HG03457 (cell line): ENCODE results near the gene AGRN.
"Not testable (repeated sequence)": the region's sequence is repeated elsewhere in the genome, so short reads cannot be mapped to it uniquely, and the experiment has no call there.

ENCODE experiments used
- ATAC-seq: cut with Tn5 transposase; IDR thresholded peaks from one replicate; pipeline ENCODE4 v1.9.1; 2021; ENCODE audit warnings: moderate number of reproducible peaks; ENCODE audit not compliant: unreplicated experiment

The AGRN gene

DNA sequence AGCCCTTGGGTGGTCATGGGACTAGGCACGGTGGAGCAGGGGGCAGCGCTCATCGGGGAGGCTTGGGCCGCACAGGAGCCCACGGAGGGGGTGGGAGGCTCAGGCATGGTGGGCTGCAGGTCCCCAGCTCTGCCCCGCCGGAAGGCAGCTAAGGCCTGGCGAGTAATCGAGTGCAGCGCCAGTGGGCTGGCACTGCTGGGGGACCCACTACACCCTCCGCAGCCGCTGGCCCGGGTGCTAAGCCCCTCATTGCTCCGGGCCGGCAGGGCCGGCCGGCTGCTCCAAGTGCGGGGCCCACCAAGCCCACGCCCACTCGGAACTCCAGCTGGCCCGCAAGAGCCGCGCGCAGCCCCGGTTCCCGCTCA, 1.6 kb upstream of the AGRN start:
- not testable (repeated sequence) for ATAC-seq

DNA sequence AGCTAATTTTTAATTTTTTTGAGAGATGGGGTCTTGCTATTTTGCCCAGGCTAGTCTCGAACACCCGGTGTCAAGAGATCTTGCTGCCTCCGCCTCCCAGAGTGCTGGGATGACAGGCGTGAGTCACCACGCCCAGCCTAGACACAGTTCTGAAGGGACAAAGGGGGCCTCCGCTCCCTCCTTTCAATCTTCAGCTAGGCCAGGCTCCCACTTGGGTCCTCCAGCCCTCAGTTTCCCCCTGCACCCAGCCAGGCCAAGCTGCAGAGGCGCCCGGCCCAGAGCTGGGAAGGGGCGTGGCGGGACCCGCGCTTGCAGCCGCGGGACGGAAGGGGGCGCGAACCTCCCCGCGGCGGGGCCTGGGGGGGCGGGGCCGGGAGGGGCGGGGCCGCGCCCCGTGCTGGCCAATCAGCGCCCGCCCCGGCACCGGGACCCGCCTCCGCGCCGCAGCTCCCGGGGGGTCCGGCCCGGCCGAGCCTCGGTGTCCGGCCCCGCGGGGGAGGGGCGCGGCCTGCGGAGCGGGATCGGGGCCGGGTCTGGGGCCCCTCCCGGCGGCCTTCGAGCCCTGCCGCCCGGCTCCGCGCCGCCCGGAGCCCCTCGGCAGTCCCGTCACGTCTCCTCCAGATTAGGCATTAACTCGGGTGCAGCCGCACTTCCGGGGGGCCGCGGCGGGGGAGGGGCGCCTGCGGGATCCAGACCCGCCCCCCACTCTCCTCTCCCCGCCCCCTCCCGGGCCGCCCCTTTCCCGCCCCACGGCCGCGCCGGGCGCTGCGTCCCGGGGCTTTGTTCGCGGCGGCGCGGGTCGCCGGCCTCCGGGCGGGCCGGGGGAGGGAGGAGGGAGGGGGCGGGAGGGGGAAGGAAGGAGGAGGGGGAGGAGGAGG, 559 bp upstream of the AGRN start:
- peak; percentile 43 for ATAC-seq

DNA sequence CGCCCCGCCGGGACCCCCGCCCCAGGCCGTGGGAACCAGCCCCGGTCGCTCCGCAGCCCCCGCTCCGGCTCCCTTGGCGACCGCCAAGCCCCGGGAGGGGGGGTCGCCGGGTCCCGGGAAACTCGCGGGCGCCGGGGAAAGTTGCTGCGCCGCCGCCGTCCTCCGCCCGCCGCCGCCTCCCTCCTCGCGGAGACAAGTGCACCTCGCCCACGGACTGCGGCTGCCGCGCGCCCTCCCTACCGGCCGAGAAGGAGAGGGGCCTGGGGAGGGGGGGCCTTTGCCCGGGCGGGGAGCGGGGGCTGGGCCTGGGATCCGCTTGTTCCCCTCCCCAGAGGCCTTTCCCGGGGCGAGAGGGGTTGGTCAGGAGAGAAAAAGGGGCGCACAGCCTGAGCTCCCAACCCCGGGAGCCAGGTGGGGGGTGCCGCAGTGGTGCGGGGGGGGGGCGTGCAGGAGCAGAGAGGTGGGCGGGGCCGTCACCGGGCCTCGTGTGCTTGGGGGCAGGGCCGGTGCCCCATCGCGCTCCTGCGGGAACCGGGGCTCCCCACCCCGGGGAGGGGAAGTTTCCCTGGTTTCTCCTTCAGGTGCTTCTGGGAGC, 592 bp downstream of the AGRN start:
- ATAC-seq, result peak; percentile 10

DNA sequence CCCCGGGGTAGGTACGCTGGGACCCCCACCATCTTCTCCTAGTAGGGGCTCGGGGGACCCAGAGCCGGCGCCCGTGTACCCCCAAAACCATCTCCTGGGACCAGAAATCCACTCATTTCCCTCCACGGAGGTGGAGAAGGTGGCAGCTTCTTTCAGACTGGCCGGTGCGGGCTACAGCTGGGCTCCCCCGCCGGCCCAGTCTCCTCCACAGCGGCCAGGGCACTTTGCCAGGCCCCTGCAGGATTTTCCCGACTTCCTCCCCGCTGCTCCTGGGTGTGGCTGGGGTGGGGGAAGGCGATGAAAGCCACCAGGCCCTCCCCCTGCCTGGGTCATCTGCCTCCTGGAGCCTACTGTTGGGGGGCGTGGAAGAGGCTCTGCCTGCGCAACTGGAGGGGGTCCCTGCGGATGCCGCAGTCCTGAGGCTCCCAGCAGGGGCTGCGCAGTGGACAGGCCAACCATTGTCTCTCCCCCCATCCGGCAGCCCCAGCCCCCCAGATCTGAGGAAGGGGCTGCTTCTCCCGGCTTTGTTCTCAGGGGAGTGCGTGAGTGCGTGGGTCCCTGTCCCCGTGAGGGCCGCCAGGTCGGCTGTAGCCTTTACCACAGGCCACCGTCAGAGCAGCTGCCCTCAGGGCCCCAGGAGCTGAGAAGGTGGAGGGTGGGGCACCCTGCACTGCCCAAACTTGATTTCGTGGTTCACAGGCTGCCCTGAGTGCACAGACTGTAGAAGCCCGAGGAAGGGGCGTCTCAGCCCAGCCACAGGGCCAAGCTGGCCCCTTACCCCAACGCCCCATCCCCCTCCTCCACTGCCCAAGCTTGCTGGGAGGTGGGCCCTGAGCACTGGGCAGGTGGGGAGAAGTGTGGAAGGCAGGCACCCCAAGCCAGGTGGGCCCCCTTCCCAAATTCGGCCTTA, 1.3 kb downstream of the AGRN start:
- no peak for ATAC-seq

DNA sequence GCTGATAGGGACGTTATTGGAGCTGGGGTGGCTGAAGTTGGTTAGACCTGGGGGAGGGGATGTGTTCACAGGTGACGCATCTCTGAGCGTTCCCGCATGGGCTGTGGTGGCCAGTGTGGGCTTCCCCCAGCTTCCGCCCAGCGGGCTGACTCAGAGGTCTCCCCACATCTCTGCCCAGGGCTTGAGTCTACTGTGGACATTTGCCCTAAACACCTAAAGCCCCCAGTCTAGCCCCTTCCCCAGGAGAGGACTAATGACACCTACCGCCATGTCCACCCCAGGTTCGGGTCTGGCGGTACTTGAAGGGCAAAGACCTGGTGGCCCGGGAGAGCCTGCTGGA, 2.0 kb downstream of the AGRN start:
- no peak for ATAC-seq

DNA sequence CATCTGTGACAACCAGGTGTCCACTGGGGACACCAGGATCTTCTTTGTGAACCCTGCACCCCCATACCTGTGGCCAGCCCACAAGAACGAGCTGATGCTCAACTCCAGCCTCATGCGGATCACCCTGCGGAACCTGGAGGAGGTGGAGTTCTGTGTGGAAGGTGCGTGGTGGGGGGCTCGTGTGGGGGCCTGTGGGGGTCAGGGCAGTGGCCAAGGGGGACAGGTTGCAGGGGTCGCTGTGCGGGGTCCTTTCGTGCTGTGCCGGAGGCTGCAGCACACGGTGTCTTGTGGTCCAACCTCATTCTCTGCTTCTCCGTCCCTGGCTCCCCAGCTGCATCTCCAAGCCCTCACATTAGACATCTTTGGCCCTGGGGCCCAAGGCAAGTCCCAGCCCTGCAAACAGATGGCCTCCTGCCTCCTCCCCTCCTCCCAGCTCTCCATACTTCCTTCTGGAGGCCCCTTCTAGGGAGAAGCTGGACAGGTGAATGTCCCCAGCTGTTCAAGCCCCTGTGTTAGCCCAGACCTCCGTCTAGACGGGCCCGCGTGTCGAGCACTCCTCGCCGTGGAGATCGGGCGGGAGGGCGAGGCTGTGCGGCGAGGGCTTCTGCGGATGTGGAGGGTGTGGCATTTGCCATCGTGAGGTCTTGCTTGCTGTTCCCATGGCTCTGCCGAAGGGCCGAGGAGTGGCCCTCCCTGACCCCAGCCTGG, 2.5 kb downstream of the AGRN start:
- ATAC-seq, result no peak

DNA sequence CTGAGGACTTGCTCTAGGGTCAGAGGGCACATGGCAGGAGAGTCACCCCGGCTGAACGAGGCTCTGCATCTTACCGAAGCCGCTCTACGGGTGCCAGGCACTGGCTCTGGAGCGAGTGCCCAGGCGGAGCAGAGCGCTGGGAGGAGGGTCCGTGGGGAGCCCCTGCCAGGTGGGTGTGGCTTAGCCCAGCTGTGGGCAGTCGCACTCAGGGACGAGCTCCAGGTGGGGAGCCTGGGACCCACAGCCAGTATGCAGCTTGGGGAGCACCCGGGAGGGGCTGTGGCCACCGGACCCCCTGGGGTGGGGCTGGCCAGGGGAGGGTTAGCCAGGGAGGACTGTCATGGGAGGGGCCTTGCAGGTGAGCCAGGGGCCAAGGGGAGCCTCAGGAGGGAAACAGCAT, 3.8 kb downstream of the AGRN start:
- ATAC-seq, result no peak

DNA sequence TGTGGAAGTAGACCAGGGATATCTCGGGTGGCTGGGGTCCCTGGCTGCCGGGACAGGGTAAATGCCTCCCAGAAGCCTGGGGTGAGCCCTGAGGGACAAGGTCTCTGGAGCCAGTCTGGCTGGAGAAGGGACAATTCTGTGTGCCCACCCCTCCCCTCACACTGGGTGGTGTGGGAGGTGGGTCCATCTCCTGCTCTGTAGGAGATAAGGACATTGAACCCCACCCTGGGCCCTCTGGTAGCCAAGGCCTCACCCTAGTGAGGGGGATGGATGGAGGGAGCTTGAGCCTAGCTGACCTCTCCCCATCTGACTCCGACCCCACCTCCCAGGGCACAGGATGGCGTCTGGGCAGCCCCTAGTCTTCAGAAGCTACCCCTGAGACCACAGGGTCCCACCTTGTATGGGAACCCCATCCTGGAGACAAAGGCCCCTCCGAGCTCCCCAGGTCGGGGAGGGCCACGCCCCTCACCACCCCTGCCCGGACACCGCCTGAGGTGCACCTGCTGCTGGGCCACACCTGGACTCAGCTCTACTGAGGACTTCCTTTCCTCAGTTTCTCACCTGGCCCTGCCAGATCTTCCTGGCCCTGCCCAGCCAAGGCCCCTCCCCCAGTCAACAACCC, 4.3 kb downstream of the AGRN start:
- no peak for ATAC-seq

DNA sequence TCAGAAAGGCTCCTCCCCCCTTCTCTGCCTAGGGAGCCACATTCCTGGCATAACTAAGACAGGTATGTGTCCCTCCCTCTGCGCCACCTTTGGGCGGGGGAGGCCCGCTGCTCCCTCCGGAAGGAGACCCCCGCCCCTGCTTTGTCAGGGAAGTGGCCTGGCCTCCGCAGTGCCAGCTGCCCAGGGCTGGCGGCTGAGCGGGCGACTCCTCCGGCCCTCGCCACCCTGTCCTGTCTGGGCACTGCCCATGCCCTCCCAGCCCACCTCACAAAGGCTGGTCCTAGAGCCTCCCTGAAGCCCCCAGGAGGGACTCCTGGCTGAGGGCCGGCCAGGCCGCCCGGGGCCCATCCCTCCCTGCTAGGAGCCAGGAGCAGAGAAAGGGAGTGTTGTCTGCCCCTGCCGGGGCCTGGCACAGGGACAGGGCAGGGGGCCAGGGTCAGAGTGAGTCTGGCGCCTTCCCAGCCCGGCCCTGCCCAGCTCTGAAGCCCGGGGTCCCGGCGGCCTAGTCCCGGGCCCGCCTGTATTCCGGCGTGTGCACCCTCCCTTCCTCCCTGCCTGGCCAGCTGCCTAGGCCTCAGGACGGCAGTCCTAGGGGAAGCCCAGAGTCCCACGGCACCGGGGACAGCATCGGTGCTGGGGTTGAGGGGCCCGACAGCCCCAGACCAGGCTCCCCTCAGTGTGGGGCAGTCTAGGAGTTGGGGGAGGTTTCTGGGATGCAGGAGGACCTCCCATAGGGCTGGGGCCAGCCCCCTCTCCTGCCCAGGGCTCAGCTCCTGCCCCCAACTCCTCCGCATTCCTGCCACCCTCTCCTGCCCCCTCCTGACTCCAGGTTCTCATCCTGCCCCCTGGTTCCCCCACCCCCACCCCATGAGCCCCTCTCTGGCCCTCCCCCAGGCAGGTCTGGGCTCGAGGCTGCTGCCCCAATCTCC, 5.1 kb downstream of the AGRN start:
- no peak for ATAC-seq

DNA sequence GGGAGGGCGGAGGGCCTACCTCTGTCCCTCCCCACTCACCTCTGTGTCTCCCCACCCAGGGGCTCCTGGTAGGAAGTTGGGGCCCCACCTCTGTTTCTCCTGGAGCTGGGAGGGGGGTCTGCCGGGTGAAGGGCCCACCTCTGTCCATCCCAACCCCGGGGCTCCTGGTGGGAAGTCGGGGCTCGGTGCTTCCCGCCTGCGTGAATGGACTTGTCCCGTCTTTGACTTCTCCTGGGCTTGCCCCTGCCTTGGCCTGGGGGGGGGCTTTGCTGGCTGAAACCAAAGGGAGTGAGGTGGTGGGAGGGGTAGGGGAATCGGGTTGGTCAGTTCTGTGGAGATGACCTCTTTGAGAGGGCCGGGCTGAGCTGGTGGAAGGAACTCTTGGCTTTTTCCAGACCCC, 5.8 kb downstream of the AGRN start:
- ATAC-seq, result no peak

DNA sequence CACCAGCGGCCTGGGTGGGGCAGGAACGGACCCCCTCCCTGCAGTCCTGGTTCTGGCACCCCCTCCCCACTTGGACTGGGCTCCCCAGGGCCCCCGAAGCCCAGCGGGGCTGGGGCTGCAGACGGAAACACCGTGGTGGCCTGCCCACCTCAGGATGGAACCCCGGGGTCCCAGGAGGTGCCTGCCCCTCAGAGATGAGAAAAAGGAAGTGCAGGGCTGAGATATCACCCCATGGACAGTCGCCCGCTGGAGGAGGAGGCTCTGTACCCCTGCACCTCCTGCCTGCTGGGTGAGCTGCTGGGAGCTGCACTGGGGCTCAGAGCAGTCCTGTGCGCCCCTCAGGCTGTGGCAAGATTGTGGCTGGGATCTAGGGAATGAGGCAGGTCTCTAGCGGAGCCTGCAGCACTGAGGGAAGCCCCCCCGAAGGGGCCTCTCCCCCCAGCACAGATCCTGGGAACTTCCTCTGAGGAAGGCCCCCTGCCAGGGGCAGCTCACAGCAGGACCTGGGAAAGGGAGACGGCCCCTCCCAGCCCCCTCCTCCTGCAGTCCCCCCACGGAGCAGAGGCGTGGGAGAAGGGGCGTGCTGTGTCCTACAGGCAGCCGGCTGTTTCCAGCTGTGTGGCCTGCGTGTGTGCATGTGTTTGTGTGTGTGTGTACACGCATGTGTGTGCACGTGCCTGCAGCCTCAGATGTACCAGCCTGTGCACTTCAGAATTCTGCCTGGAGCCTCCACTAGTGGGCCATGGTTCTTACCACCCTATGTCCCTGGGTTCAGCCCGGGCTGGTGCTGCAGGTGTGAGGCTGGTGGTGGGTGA, 6.9 kb downstream of the AGRN start:
- no peak for ATAC-seq

DNA sequence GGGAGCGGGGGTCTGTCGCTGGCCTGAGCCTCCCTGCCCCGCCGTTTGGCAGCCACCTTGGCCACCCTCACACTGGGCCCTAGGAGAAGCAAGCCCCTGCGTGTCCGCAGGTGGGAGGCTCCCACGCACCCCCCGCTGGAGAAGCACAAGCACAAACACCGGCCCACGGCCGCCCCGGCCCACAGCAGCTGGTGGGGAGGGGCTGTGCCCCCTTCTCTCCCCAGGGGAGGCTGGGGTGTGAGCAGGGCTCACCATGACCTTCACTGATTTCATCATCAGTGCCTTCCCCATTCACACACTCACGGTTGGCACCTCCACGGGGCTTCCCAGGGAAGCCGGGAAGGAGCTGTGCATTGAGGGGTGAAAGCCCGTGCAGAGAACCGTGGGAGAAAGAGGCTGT, 7.9 kb downstream of the AGRN start:
- no peak for ATAC-seq

DNA sequence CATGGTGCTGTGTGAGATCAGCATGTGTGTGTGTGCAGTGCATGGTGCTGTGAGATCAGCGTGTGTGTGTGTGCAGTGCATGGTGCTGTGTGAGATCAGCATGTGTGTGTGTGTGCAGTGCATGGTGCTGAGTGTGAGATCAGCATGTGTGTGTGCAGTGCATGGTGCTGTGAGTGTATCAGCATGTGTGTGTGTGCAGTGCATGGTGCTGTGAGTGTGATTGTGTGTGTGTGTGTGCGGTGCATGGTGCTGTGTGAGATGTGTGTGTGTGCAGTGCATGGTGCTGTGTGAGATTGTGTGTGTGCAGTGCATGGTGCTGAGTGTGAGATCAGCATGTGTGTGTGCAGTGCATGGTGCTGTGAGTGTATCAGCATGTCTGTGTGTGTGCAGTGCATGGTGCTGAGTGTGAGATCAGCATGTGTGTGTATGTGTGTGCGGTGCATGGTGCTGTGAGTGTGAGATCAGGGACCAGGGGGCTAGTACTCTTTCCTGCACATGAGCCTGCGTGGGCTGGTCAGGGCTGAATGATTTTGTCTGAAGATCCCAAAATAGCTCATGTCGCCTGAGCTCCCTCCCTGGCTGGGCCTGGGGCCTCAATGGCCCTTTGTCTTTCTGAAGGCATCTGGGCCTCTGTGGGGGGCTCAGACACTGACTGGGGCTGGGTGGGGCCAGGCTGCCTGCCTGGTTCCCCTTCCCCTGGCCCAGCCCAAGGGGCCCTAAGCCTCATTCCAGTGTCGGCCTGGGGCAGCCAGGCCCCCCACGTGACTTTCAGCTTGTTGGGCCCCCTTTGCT, 11.1 kb downstream of the AGRN start:
- not testable (repeated sequence) for ATAC-seq

DNA sequence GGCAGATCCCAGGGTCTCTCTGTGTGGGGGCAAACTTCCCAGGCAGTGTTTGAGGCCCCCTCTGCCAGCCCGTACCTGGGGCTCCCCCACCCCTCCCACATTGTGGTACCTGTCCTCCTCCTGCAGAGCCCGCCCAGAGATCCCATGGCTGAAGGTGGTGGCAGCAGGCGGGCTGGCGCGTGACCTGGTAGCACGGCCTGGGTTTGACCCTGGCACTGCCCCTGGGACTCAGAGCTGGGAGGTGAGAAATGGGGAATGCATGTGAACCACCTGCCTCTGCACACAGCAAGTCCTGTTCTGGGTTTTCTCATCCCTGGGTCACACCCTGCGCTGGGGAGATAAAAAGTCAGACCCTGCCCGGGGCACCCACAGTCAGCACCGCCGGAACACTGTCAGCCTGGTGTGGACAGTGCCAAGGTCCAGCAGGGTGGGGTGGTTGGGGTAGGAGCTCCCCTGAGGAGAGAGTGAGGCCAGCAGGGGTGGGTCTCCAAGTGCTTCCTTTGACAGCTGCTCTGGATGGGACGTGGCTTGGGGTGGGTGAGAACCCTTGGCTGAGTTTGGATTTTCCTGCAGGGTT, 11.8 kb downstream of the AGRN start:
- no peak for ATAC-seq

DNA sequence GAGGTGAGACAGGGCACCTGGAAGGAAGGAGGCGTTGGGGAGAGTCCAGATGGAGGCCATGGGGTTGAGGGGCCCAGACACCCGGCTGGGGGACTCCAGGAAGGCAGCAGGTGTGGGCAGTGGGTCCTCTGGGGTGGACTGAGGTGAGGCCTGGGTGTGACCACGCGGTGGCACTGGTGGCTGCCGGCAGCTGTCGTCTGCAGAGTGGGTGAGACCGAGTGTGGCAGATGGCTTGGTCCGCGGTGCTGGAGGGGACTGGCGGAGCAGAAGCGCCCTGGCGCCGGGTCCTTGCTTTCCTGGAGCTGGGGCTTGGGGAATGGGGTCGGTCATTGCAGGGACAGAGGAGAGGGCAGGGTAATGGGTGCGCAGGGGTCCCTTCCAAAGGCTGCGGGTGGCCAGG, 12.5 kb downstream of the AGRN start:
- no peak for ATAC-seq

DNA sequence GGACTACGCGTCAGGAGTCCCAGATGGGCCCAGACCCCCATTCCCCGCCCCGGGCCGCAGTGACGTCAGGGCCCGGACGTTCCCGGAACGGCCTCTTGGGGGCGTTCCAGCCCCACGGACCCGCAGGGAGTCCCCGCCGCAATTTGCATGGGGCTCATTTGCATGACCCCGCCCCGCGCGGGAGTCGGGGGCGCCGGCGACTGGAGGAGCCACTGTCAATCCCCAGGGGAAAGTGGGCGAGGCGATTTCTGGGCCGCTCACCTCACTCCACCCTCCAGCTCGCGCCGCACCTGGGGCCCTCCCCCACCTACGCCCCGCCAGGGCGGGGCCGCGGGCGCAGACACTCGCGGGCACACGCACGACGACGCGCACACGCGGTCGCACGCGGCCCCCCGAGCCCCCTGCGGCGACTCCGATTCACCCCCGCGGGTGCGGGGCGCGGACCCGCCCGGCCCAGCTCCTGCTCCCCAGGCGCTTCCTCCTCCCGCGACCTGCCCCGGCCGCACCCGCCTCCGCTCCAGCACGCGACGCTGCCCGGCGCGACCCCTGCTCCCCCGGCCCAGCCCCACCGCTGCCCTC, 13.2 kb downstream of the AGRN start:
- peak; percentile 61 for ATAC-seq

DNA sequence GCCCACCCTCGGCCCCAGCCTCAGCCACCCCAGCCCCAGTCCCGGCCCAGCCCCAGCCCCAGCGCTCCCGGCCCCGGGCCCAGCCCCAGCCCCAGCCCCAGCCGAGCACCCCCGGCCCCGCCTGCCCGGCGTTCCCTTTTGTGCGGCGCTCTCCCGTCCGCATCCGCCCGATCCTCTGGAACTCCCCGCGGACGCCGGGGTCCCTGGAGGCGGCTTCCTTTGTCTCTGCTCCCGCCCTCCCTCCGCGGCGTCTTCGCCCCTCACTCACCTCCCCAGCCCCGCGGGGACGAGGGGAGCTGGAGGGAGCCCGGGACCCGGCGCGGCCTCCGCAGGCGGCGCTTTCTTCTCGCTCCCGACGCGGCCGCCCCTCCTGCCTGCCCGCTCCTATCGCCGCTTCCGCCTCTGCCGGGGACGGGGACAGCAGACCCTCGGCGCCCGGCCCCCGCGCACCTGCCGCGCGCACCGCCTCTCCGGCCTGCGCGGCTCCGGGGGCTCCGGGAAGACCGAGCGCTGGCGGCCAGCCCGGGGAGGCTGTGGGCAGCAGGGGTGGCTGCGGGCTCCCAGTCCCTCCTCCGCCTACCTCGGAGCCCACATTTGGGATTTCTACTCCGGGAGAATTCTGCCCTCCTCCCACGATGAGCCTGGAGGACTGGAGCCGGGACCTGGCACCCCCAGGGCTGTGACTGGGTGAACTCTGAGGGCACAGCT, 14.0 kb downstream of the AGRN start:
- ATAC-seq, result no peak
